ENCODE results near the gene TAF6.

DNA sequence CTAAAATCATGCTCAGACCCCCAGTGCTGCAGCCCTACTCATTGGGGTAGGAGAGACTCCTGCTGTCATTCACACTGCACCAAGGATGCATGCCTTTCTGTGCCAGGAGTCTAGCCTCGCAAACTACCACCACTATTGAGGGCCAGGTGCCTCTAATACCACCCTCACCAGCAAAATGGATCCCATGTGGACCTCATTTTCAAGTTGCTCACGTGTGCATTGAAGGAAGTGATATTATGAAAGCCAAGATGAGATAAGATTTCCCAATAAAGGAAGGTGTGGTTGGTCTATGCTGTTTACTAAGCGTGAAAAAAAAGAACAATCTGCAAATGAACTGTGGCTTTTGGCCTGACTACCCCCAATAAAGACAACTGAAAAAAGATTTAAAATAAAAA lies 22.4 kb upstream of the TAF6 start:
- TF ChIP-seq, protein P1, sequence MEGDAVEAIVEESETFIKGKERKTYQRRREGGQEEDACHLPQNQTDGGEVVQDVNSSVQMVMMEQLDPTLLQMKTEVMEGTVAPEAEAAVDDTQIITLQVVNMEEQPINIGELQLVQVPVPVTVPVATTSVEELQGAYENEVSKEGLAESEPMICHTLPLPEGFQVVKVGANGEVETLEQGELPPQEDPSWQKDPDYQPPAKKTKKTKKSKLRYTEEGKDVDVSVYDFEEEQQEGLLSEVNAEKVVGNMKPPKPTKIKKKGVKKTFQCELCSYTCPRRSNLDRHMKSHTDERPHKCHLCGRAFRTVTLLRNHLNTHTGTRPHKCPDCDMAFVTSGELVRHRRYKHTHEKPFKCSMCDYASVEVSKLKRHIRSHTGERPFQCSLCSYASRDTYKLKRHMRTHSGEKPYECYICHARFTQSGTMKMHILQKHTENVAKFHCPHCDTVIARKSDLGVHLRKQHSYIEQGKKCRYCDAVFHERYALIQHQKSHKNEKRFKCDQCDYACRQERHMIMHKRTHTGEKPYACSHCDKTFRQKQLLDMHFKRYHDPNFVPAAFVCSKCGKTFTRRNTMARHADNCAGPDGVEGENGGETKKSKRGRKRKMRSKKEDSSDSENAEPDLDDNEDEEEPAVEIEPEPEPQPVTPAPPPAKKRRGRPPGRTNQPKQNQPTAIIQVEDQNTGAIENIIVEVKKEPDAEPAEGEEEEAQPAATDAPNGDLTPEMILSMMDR (IDR thresholded peaks at IDR 0.05) = no peak
- no peak for TF ChIP-seq POLR2A (IDR thresholded peaks at IDR 0.05)
